K562 (cell line): ENCODE measurements around the gene ACTR1B. TPM values are rescaled to one million over a fixed set of nuclear protein-coding genes. Genes with fewer than 3 reads are reported as not detected.

Source experiments
- ATAC-seq: fragments of 200-7000 bp; cut with Tn5 transposase; 3 replicates; pipeline ENCODE4 v1.9.1; 2020; ENCODE audit warnings: moderate library complexity
- BruUV-seq: library from RNA; stranded (reverse); fragments of 400-500 nt; replicated peaks from 2 replicates; lab custom pipeline; 2021; lab: Mats Ljungman, UMichigan
- CTCF ChIA-PET: fragments of 300-600 bp; formaldehyde crosslinking; extraction: SDS; loops from one replicate; lab custom pipeline; 2021; ENCODE audit warnings: low intra/inter-chr PET ratio; lab: Yijun Ruan, JAX
- POLR2A ChIA-PET: fragments of 300-600, 350-650 bp; sonication (Branson Sonifier 250); formaldehyde crosslinking; extraction: SDS; loops from one replicate; lab custom pipeline; 2021; ENCODE audit warnings: antibody characterized with exemption, inconsistent platforms; lab: Yijun Ruan, JAX
- DNase-seq, 4 experiments: peaks; one replicate each; pipeline versions ENCODE4 v3.0.0 to v3.0.0-alpha.2; 2011 to 2018; ENCODE audit warnings: low spot score in 3 of 4, mixed read lengths in 3 of 4; ENCODE audit errors: extremely low read depth in 1 of 4
- FAIRE-seq: peaks from 2 replicates; lab custom pipeline; 2011; peaks lifted over from hg19 to GRCh38; lab: Jason Lieb, UNC
- H2AFZ ChIP-seq: 2 replicates; pipeline ENCODE4 v1.6.0; 2011; ENCODE audit warnings: low read depth, low read length, control low read depth, inconsistent platforms
- H3K27ac ChIP-seq: fragments of 200-600 bp; 3 replicates; pipeline ENCODE4 v1.8.0; 2011; ENCODE audit warnings: low read depth, mild to moderate bottlenecking, control low read depth, inconsistent platforms, low read length, moderate library complexity, mixed read lengths; ENCODE audit errors: extremely low read depth
- H3K27me3 ChIP-seq, 2 experiments: fragments of 300-600 bp in 1 of 2; 2 replicates in 1 of 2; 3 replicates in 1 of 2; pipeline versions ENCODE4 v1.6.0 to v1.8.0; 2011; ENCODE audit warnings: inconsistent platforms in 2 of 2, low read length in 2 of 2, mild to moderate bottlenecking in 1 of 2, mixed read lengths in 1 of 2, moderate library complexity in 1 of 2; ENCODE audit not compliant: control insufficient read depth in 2 of 2, insufficient read depth in 2 of 2
- H3K36me3 ChIP-seq: fragments of 300-600 bp; 3 replicates; pipeline ENCODE4 v1.8.0; 2011; ENCODE audit warnings: mild to moderate bottlenecking, low read length, inconsistent platforms; ENCODE audit not compliant: control insufficient read depth, insufficient read depth
- H3K4me1 ChIP-seq, 2 experiments: fragments of 200-600 bp in 1 of 2; replicated peaks in 1 of 2; 2 replicates in 1 of 2; 3 replicates in 1 of 2; pipeline versions ENCODE4 v1.5.1 to v1.8.0; 2011; ENCODE audit warnings: inconsistent platforms in 2 of 2, low read length in 2 of 2, mild to moderate bottlenecking in 1 of 2, mixed read lengths in 1 of 2, moderate library complexity in 1 of 2; ENCODE audit not compliant: control insufficient read depth in 2 of 2, insufficient read depth in 2 of 2
- H3K4me2 ChIP-seq: 2 replicates; pipeline ENCODE4 v1.6.1; 2011; ENCODE audit warnings: low read length, control low read depth, inconsistent platforms, mixed read lengths; ENCODE audit not compliant: insufficient read depth
- H3K4me3 ChIP-seq: fragments of 200-600 bp; sonication (generic), shearing (Covaris generic); 2 replicates; pipeline ENCODE4 v1.5.1; 2016; ENCODE audit warnings: control low read depth, inconsistent platforms
- H3K79me2 ChIP-seq: fragments of 200-600 bp; 3 replicates; pipeline ENCODE4 v1.8.0; 2011; ENCODE audit warnings: low read length, inconsistent platforms; ENCODE audit not compliant: control insufficient read depth, insufficient read depth
- H3K9ac ChIP-seq, 2 experiments: 2 replicates each; pipeline versions ENCODE4 v1.6.0 to v1.6.1; 2011; ENCODE audit warnings: low read depth in 2 of 2, low read length in 2 of 2, control low read depth in 1 of 2, inconsistent platforms in 1 of 2, mild to moderate bottlenecking in 1 of 2, mixed read lengths in 1 of 2; ENCODE audit not compliant: insufficient read depth in 1 of 2
- H3K9me1 ChIP-seq: one replicate; pipeline ENCODE4 v1.6.0; 2011; ENCODE audit warnings: inconsistent platforms, mild to moderate bottlenecking, low read length, moderate library complexity; ENCODE audit not compliant: control insufficient read depth, insufficient read depth
- H3K9me3 ChIP-seq: replicated peaks from 2 replicates; pipeline ENCODE4 v1.5.1; 2011; ENCODE audit warnings: low read depth, low read length, inconsistent platforms; ENCODE audit not compliant: control insufficient read depth, insufficient read depth
- H4K20me1 ChIP-seq: replicated peaks from 2 replicates; pipeline ENCODE4 v1.6.1; 2011; ENCODE audit warnings: low read length, inconsistent platforms, mixed read lengths; ENCODE audit not compliant: control insufficient read depth, insufficient read depth
- ELF2 ChIP-seq: fragments of 250-450 bp; sonication (Bioruptor Pico); IDR thresholded peaks from 2 replicates; pipeline ENCODE4 v1.5.0; 2021; ENCODE audit warnings: mild to moderate bottlenecking
- ELF4 ChIP-seq: fragments of 450-650 bp; formaldehyde crosslinking; IDR thresholded peaks from 2 replicates; pipeline ENCODE4 v1.4.0; 2022; ENCODE audit warnings: missing genetic modification characterization
- PHF8 ChIP-seq: fragments of 200-600 bp; sonication (generic); IDR thresholded peaks from 2 replicates; pipeline ENCODE4 v1.6.1; 2012; ENCODE audit warnings: mixed run types, mild to moderate bottlenecking, inconsistent platforms, low read length, moderate library complexity, borderline replicate concordance
- SPI1 ChIP-seq: IDR thresholded peaks from 2 replicates; pipeline ENCODE4 v1.6.1; 2011; ENCODE audit warnings: low read depth, low read length, control low read depth, borderline replicate concordance
- ZKSCAN8 ChIP-seq: fragments of 200-800 bp; sonication (Bioruptor generic); IDR thresholded peaks from 2 replicates; pipeline ENCODE4 v1.6.1; 2016; ENCODE audit warnings: missing genetic modification characterization, missing compliant biosample characterization
- WGBS: fragments of 100-300 bp; shearing (Covaris generic); methylation state at CpG from one replicate; pipeline ENCODE4 v1.1.6; 2016; ENCODE audit warnings: low coverage, mixed read lengths; ENCODE audit not compliant: insufficient coverage; ENCODE audit errors: missing lambda C conversion rate; 5-methylcytosine and 5-hydroxymethylcytosine counted together
- in situ Hi-C: fragments of 300-500 bp; cut with MboI; formaldehyde crosslinking; loops from 4 replicates; pipeline ENCODE4 v1.15.0; 2018; ENCODE audit warnings: inconsistent platforms, mixed read lengths
- intact Hi-C: fragments of 100-400 bp; cut with micrococcal nuclease; formaldehyde crosslinking; loops from 2 replicates; pipeline ENCODE4 v1.14.2; 2022
- polyA plus RNA-seq, 8 experiments: library from polyadenylated mRNA; depleted of rRNA in 4 of 8; stranded (reverse) in 5 of 8; unstranded in 3 of 8; fragments of >200 nt; fragmentation: Nextera tagmentation in 2 of 8; fragmentation: Illumina TruSeq in 1 of 8; extraction: Ambion mirVana in 2 of 8; extraction: Trizol in 1 of 8; gene quantifications; 2 replicates each; pipeline versions ENCODE4 v1.2.1 to v1.2.3, GENCODE V29; 2011 to 2014; ENCODE audit warnings: inconsistent platforms in 1 of 8, missing spikeins in 1 of 8
- total RNA-seq, 7 experiments: library from RNA; depleted of rRNA in 6 of 7; stranded (reverse); fragments of >200 nt in 6 of 7; fragmentation: Illumina TruSeq in 2 of 7; extraction: Trizol in 2 of 7; gene quantifications; 2 replicates each; pipeline versions ENCODE4 v1.2.1 to v1.2.3, GENCODE V29; 2011 to 2021; ENCODE audit warnings: low replicate concordance in 1 of 7

ACTR1B gene
- total and polyA plus RNA-seq, 9 of the 15 experiments (the other 6 are each of a cell fraction or from before 2014, with no cell fraction given) = 0.49 to 42.3 (median 22.5) TPM

GRCh38 chr2:97662386-97662894, 1.4 kb downstream of the ACTR1B start:
- intact Hi-C loops = no loop called here
- H3K36me3 ChIP-seq = peaks cover 46% of the 10 kb centered on the region; the same call in 2 of the 3 replicates
- H3K27ac ChIP-seq = peak overlapping the region; percentile 98
- no peak overlapping the region for H2AFZ ChIP-seq
- FAIRE-seq (no peak), ATAC-seq (no peak; the same call in 2 of the 3 replicates), DNase-seq (peak in 3 of 4 experiments; percentile 9 to 45 (median 44))
- H3K27me3 ChIP-seq = no peaks in the 10 kb centered on the region
- POLR2A ChIA-PET = interaction anchor here (0.6 to 4.9 kb wide), 7 partner anchors 11 to 735 kb away, joined by 3 to 135 read pairs (median 4); partner anchors contain the start of gene COX5B
- TF ChIP-seq ZKSCAN8 (CRISPR knock-in tag) (peak; percentile 58; the same call in 1 of the 2 replicates), SPI1 (peak; percentile 36; the same call in 1 of the 2 replicates), PHF8 (no peak), ELF2 (CRISPR knock-in tag) (0 out of 2 replicates have a peak, but pooled peaks have one; percentile 55), ELF4 (CRISPR knock-in tag) (no peak)
- peaks cover 45% of the 10 kb centered on the region for H3K79me2 ChIP-seq
- WGBS = 6% methylated on average over 12 of the region's 12 CpGs
- no peaks in the 10 kb centered on the region; the same call in 1 of the 2 replicates for H4K20me1 ChIP-seq
- in situ Hi-C loops = no loop called here
- H3K4me3 ChIP-seq = peak overlapping the region; percentile 66
- BruUV-seq = TSS peak; percentile 56
- peaks cover 21 to 52% of the 10 kb centered on the region in 2 experiments; a peak in 4 of 5 replicates for H3K4me1 ChIP-seq
- peaks cover 3% of the 10 kb centered on the region for H3K9me1 ChIP-seq
- CTCF ChIA-PET = no interaction called here
- H3K4me2 ChIP-seq = peak overlapping the region; percentile 97
- H3K9ac ChIP-seq = peak overlapping the region; percentile 86 to 98; a peak in 3 of 4 replicates
- H3K9me3 ChIP-seq = no peaks in the 10 kb centered on the region
